ENCODE measurements around the gene TMEM94.

The TMEM94 gene

DNA sequence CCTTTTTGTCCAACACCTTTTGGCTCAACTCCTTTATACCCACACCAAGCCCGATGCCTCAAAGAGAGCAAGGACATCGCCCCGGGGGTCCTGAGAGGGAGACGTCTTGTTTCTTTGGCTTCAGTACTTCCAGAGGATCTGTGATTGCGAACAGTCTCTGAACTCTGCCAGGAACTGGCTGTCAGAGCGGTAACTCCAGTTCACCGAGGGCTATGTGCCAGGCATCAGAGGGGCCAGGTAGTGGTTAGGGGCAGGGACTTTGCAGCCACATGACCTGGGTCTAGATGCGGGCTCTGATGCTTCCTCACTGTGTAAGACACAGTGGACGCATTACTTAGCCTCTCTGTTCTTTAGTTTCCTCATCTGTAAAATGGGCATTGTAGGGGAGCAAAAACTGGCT, 90.7 kb downstream of the TMEM94 start:
- Histone ChIP-seq H2AFZ (ENCODE audit: low read length) (no peak overlapping the region), H3K36me3 (ENCODE audit: insufficient read depth, low read length) (no peaks in the 10 kb centered on the region), H3K4me2 (ENCODE audit: low read length) (no peak overlapping the region), H3K9me2 (ENCODE audit: low read depth, low read length) (no peaks in the 10 kb centered on the region), H3F3A (ENCODE audit: insufficient read depth, low read length) (no peaks in the 10 kb centered on the region), H4K20me1 (ENCODE audit: insufficient read depth, low read length) (no peaks in the 10 kb centered on the region), H3K27me3 (ENCODE audit: insufficient read depth, low read length) (0 out of 2 replicates have a peak, but pooled peaks cover 5% of the 10 kb centered on the region), H3K27ac (ENCODE audit: low read depth, low read length, poor library complexity, severe bottlenecking) (no peak overlapping the region), H3K9me3 (ENCODE audit: low read length) (no peaks in the 10 kb centered on the region), H3K9ac (ENCODE audit: low read length) (no peak overlapping the region), H3K4me3 (ENCODE audit: low read depth, low read length, poor library complexity, severe bottlenecking) (no peak overlapping the region), H3K4me1 (ENCODE audit: insufficient read depth, low read length, severe bottlenecking) (no peaks in the 10 kb centered on the region), H3K79me2 (ENCODE audit: insufficient read depth, low read length) (no peaks in the 10 kb centered on the region)
- TF ChIP-seq EZH2 (IDR thresholded peaks at IDR 0.05; ENCODE audit: borderline replicate concordance, low read length): no peak

DNA sequence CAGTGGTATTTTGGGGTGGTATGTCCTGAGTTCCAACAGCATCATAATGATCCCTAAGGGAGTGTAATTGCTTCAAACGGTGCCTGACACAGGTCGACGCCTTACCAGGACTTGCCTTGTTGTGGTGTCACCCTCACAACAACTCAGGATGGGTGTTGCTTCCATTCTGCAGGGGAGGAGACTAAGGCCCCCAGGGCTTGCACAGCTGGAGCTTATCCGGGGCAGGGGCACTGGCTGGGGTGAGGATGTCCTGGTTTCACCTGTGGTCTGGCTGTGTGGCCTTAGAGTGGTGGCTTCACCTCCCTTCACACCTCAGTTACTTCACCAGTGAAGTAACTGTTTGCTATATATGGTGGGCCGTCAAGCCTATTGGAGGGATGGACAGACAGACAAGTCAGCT, 92.4 kb downstream of the TMEM94 start:
- Histone ChIP-seq H3K79me2 (ENCODE audit: insufficient read depth, low read length) (no peaks in the 10 kb centered on the region), H2AFZ (ENCODE audit: low read length) (no peak overlapping the region), H3F3A (ENCODE audit: insufficient read depth, low read length) (no peaks in the 10 kb centered on the region), H3K4me3 (ENCODE audit: low read depth, low read length, poor library complexity, severe bottlenecking) (no peak overlapping the region), H3K9me2 (ENCODE audit: low read depth, low read length) (no peaks in the 10 kb centered on the region), H3K36me3 (ENCODE audit: insufficient read depth, low read length) (no peaks in the 10 kb centered on the region), H3K27me3 (ENCODE audit: insufficient read depth, low read length) (0 out of 2 replicates have a peak, but pooled peaks cover 1% of the 10 kb centered on the region), H3K27ac (ENCODE audit: low read depth, low read length, poor library complexity, severe bottlenecking) (no peak overlapping the region), H3K9me3 (ENCODE audit: low read length) (no peaks in the 10 kb centered on the region), H3K4me2 (ENCODE audit: low read length) (no peak overlapping the region), H4K20me1 (ENCODE audit: insufficient read depth, low read length) (no peaks in the 10 kb centered on the region), H3K9ac (ENCODE audit: low read length) (no peak overlapping the region), H3K4me1 (ENCODE audit: insufficient read depth, low read length, severe bottlenecking) (no peaks in the 10 kb centered on the region)
- TF ChIP-seq, protein P1, sequence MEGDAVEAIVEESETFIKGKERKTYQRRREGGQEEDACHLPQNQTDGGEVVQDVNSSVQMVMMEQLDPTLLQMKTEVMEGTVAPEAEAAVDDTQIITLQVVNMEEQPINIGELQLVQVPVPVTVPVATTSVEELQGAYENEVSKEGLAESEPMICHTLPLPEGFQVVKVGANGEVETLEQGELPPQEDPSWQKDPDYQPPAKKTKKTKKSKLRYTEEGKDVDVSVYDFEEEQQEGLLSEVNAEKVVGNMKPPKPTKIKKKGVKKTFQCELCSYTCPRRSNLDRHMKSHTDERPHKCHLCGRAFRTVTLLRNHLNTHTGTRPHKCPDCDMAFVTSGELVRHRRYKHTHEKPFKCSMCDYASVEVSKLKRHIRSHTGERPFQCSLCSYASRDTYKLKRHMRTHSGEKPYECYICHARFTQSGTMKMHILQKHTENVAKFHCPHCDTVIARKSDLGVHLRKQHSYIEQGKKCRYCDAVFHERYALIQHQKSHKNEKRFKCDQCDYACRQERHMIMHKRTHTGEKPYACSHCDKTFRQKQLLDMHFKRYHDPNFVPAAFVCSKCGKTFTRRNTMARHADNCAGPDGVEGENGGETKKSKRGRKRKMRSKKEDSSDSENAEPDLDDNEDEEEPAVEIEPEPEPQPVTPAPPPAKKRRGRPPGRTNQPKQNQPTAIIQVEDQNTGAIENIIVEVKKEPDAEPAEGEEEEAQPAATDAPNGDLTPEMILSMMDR (IDR thresholded peaks at IDR 0.05; ENCODE audit: low read length): no peak
- no peak for TF ChIP-seq EZH2 (IDR thresholded peaks at IDR 0.05; ENCODE audit: borderline replicate concordance, low read length)

Measured in OCI-LY1 (cell line).